HepG2 (cell line): ENCODE data around the gene PRIM2. TPM values are rescaled to one million over a fixed set of nuclear protein-coding genes. Genes with fewer than 3 reads are reported as not detected.
"Not testable (repeated sequence)": the region's sequence is repeated elsewhere in the genome, so short reads cannot be mapped to it uniquely, and the experiment has no call there.

Experiments
- ATAC-seq: fragments of 200-7000 bp; cut with Tn5 transposase; 3 replicates; pipeline ENCODE4 v1.9.1; 2020; ENCODE audit warnings: mild to moderate bottlenecking, moderate library complexity
- BruUV-seq: library from RNA; stranded (reverse); fragments of 400-500 nt; replicated peaks from 2 replicates; lab custom pipeline; 2021; lab: Mats Ljungman, UMichigan
- CTCF ChIA-PET: fragments of 300-600 bp; formaldehyde crosslinking; extraction: SDS; loops from one replicate; lab custom pipeline; 2021; ENCODE audit warnings: low total read pairs, inconsistent platforms, low intra/inter-chr PET ratio; lab: Yijun Ruan, JAX
- POLR2A ChIA-PET: fragments of 350-600 bp; sonication (Branson Sonifier 250); formaldehyde crosslinking; loops from one replicate; lab custom pipeline; 2020; ENCODE audit warnings: antibody characterized with exemption, inconsistent platforms; lab: Yijun Ruan, JAX
- DNase-seq: peaks from one replicate; pipeline ENCODE4 v3.0.0-alpha.2; 2015; ENCODE audit warnings: low spot score
- FAIRE-seq: peaks from 3 replicates; lab custom pipeline; 2011; peaks lifted over from hg19 to GRCh38; lab: Jason Lieb, UNC
- H2AFZ ChIP-seq: one replicate; pipeline ENCODE4 v1.6.1; 2011; ENCODE audit warnings: low read length, inconsistent platforms
- H3K27ac ChIP-seq: fragments of 300-600 bp; 3 replicates; pipeline ENCODE4 v1.8.0; 2011; ENCODE audit warnings: mixed run types, mild to moderate bottlenecking, mixed read lengths, low read length, inconsistent platforms; ENCODE audit not compliant: insufficient read depth; ENCODE audit errors: extremely low read length
- H3K27me3 ChIP-seq, 2 experiments: fragments of 200-600 bp in 1 of 2; 2 replicates in 1 of 2; 3 replicates in 1 of 2; pipeline versions ENCODE4 v1.6.0 to v1.8.0; 2011; ENCODE audit warnings: low read length in 2 of 2, mild to moderate bottlenecking in 2 of 2, moderate library complexity in 2 of 2, inconsistent platforms in 1 of 2; ENCODE audit not compliant: insufficient read depth in 2 of 2, control insufficient read depth in 1 of 2
- H3K36me3 ChIP-seq, 2 experiments: fragments of 200-600 bp in 1 of 2; replicated peaks in 1 of 2; 2 replicates in 1 of 2; 3 replicates in 1 of 2; pipeline versions ENCODE4 v1.5.1 to v1.8.0; 2011; ENCODE audit warnings: low read length in 2 of 2, inconsistent platforms in 1 of 2; ENCODE audit not compliant: insufficient read depth in 2 of 2, control insufficient read depth in 1 of 2
- H3K4me1 ChIP-seq: 2 replicates; pipeline ENCODE4 v1.5.1; 2012; ENCODE audit warnings: low read length, inconsistent platforms; ENCODE audit not compliant: insufficient read depth
- H3K4me2 ChIP-seq: 2 replicates; pipeline ENCODE4 v1.6.0; 2011; ENCODE audit warnings: low read depth, low read length, inconsistent platforms
- H3K4me3 ChIP-seq, 3 experiments: fragments of 200-600 bp in 1 of 3; sonication (generic), shearing (Covaris generic) in 1 of 3; replicated peaks in 1 of 3; 2 replicates each; pipeline ENCODE4 v1.5.1; 2011 to 2016; ENCODE audit warnings: low read length in 3 of 3, inconsistent platforms in 2 of 3, low read depth in 2 of 3, mild to moderate bottlenecking in 2 of 3, control low read depth in 1 of 3, mixed read lengths in 1 of 3; ENCODE audit not compliant: insufficient read depth in 1 of 3
- H3K79me2 ChIP-seq: one replicate; pipeline ENCODE4 v1.6.1; 2011; ENCODE audit warnings: low read length, inconsistent platforms; ENCODE audit not compliant: insufficient read depth
- H3K9ac ChIP-seq: 2 replicates; pipeline ENCODE4 v1.6.0; 2011; ENCODE audit warnings: mild to moderate bottlenecking, low read depth, low read length, inconsistent platforms; ENCODE audit not compliant: insufficient read depth
- H3K9me3 ChIP-seq: 2 replicates; pipeline ENCODE4 v1.5.1; 2012; ENCODE audit warnings: mild to moderate bottlenecking, low read length
- H4K20me1 ChIP-seq: 2 replicates; pipeline ENCODE4 v1.6.0; 2011; ENCODE audit warnings: inconsistent platforms, mild to moderate bottlenecking, low read length, moderate library complexity; ENCODE audit not compliant: insufficient read depth
- WGBS: methylation state at CpG from one replicate; pipeline ENCODE4 v1.1.6; 2017; ENCODE audit warnings: low lambda C conversion rate; 5-methylcytosine and 5-hydroxymethylcytosine counted together
- in situ Hi-C: cut with HindIII; loops from 2 replicates; pipeline ENCODE4 v1.10.0; 2017; ENCODE audit warnings: low pct_unique_long_range_greater_than_20kb; ENCODE audit not compliant: extremely low pct_ligation_motif_present
- intact Hi-C: fragments of 100-400 bp; cut with micrococcal nuclease; formaldehyde crosslinking; loops from one replicate; pipeline ENCODE4 v1.10.0; 2022; ENCODE audit not compliant: unreplicated experiment
- polyA plus RNA-seq, 8 experiments: library from polyadenylated mRNA; depleted of rRNA in 3 of 8; stranded (reverse) in 7 of 8; unstranded in 1 of 8; fragments of >200 nt; fragmentation: Illumina TruSeq in 4 of 8; extraction: Trizol in 4 of 8; gene quantifications; 2 replicates each; pipeline versions ENCODE4 v1.2.1 to v1.2.3, GENCODE V29; 2011 to 2016; ENCODE audit warnings: low read depth in 4 of 8, missing spikeins in 1 of 8, mixed read lengths in 1 of 8; ENCODE audit not compliant: insufficient read depth in 1 of 8
- total RNA-seq, 5 experiments: library from RNA; depleted of rRNA; stranded (reverse); fragments of >200 nt; fragmentation: Illumina TruSeq; extraction: Trizol; gene quantifications; 2 replicates each; pipeline ENCODE4 v1.2.3, GENCODE V29; 2016; ENCODE audit warnings: low read depth in 1 of 5

The PRIM2 gene
- total and polyA plus RNA-seq, 2 of the 13 experiments (the other 11 are each of a cell fraction or from before 2014, with no cell fraction given): 8.0 to 52.7 TPM

- H3K9ac ChIP-seq, H2AFZ ChIP-seq, H3K27me3 ChIP-seq, intact Hi-C loops, H3K36me3 ChIP-seq, BruUV-seq, H3K4me1 ChIP-seq, FAIRE-seq, DNase-seq, H4K20me1 ChIP-seq, H3K9me3 ChIP-seq, CTCF ChIA-PET, POLR2A ChIA-PET, ATAC-seq, in situ Hi-C loops, H3K79me2 ChIP-seq, H3K4me3 ChIP-seq, H3K27ac ChIP-seq, H3K4me2 ChIP-seq: not testable (repeated sequence)
- WGBS: 98% methylated on average over 4 of the region's 4 CpGs
These were observed 169.2 kb downstream of the PRIM2 start for GRCh38 chr6:57486494-57487081.

- H3K27ac ChIP-seq, H2AFZ ChIP-seq, H3K79me2 ChIP-seq, CTCF ChIA-PET, H3K4me3 ChIP-seq, H3K4me2 ChIP-seq, intact Hi-C loops, H3K4me1 ChIP-seq, H3K9ac ChIP-seq, H3K9me3 ChIP-seq, in situ Hi-C loops, BruUV-seq, POLR2A ChIA-PET, H3K27me3 ChIP-seq, H4K20me1 ChIP-seq, H3K36me3 ChIP-seq, ATAC-seq, DNase-seq, FAIRE-seq: not testable (repeated sequence)
- 93% methylated on average over 2 of the region's 3 CpGs for WGBS
These were observed 171.1 kb downstream of the PRIM2 start for GRCh38 chr6:57488551-57488950.

- H3K4me2 ChIP-seq, H3K27ac ChIP-seq, POLR2A ChIA-PET, H4K20me1 ChIP-seq, H3K4me1 ChIP-seq, H3K9ac ChIP-seq, FAIRE-seq, H3K27me3 ChIP-seq, DNase-seq, H3K79me2 ChIP-seq, H3K36me3 ChIP-seq, ATAC-seq, H2AFZ ChIP-seq, H3K9me3 ChIP-seq, CTCF ChIA-PET, in situ Hi-C loops, intact Hi-C loops, H3K4me3 ChIP-seq, BruUV-seq: not testable (repeated sequence)
These were observed 172.5 kb downstream of the PRIM2 start for GRCh38 chr6:57489887-57490286.

GRCh38 chr6:57491795-57492194 is 174.4 kb downstream of the PRIM2 start:
- H3K4me2 ChIP-seq, H3K4me3 ChIP-seq, CTCF ChIA-PET, H3K9ac ChIP-seq, H4K20me1 ChIP-seq, ATAC-seq, BruUV-seq, H3K27ac ChIP-seq, FAIRE-seq, POLR2A ChIA-PET, H3K27me3 ChIP-seq, in situ Hi-C loops, intact Hi-C loops, H3K79me2 ChIP-seq, DNase-seq, H3K36me3 ChIP-seq, H2AFZ ChIP-seq, H3K9me3 ChIP-seq: not testable (repeated sequence)
- WGBS: 98% methylated on average over 7 of the region's 7 CpGs
- peaks cover 16% of the 10 kb centered on the region for H3K4me1 ChIP-seq
